Measurements from ENCODE around the gene ZBTB26.

DNA sequence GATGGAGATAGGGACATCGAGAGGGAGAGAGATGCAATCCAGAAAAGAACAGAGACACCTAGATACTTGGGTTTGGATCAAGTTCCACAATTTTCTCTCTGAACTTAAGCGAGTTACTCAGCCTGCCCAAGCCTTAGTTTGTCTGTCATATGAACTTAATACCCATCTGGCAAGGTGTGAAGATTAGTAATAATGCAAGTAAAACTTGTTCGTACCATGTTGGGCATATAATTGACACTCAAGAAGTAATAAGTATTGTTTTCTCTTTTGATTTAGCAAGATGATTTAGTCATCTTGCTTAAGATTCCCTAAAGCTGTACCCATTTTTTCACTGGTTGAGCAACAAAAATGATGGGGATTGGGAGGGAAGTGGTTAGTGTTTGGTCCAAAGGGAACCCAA is 17.0 kb upstream of the ZBTB26 start:
- TF ChIP-seq EZH2 (IDR thresholded peaks at IDR 0.05; ENCODE audit: borderline replicate concordance, low read length): no peak
- TF ChIP-seq CTCF (IDR thresholded peaks at IDR 0.05; ENCODE audit: low read length): no peak
